Osteocyte (in vitro differentiated cells): ENCODE results near the gene MPZL2. TPM values are rescaled to one million over a fixed set of nuclear protein-coding genes. Genes with fewer than 3 reads are reported as not detected.

Experiments
- DNase-seq: peaks from one replicate; pipeline ENCODE4 v3.0.0; 2021; ENCODE audit warnings: mixed read lengths; ENCODE audit not compliant: unreplicated experiment; ENCODE audit errors: extremely low spot score
- H3K27ac Mint-ChIP-seq: one replicate; pipeline ENCODE4 v1.8.0; 2021; ENCODE audit warnings: mild to moderate bottlenecking, mixed read lengths; ENCODE audit not compliant: unreplicated experiment
- H3K27me3 Mint-ChIP-seq: one replicate; pipeline ENCODE4 v1.8.0; 2021; ENCODE audit warnings: mixed read lengths; ENCODE audit not compliant: unreplicated experiment
- H3K36me3 Mint-ChIP-seq: one replicate; pipeline ENCODE4 v1.8.0; 2021; ENCODE audit warnings: mixed read lengths; ENCODE audit not compliant: unreplicated experiment
- H3K4me1 Mint-ChIP-seq: one replicate; pipeline ENCODE4 v1.8.0; 2021; ENCODE audit warnings: mixed read lengths; ENCODE audit not compliant: unreplicated experiment
- H3K4me3 Mint-ChIP-seq: one replicate; pipeline ENCODE4 v1.8.0; 2021; ENCODE audit warnings: mild to moderate bottlenecking, moderate library complexity, mixed read lengths; ENCODE audit not compliant: unreplicated experiment
- H3K9me3 Mint-ChIP-seq: one replicate; pipeline ENCODE4 v1.8.0; 2021; ENCODE audit warnings: mixed read lengths; ENCODE audit not compliant: unreplicated experiment
- CTCF ChIP-seq: fragments of 200-600 bp; sonication (generic); IDR thresholded peaks from 2 replicates; pipeline ENCODE4 v1.5.0; 2021; ENCODE audit warnings: antibody characterized with exemption, mild to moderate bottlenecking, moderate library complexity
- total RNA-seq: library from RNA; stranded (reverse); gene quantifications from 2 replicates; pipeline ENCODE4 v1.2.1, GENCODE V29; 2021

The MPZL2 gene
- total RNA-seq, 1 donor from 2014 or later, result not detected

GRCh38 chr11:118265954-118266353 is 1.9 kb upstream of the MPZL2 start:
- no peak for DNase-seq
- Mint-ChIP-seq H3K27ac (no peak overlapping the region), H3K4me3 (no peak overlapping the region), H3K36me3 (no peaks in the 10 kb centered on the region), H3K4me1 (peaks cover 2% of the 10 kb centered on the region), H3K27me3 (peaks cover 84% of the 10 kb centered on the region), H3K9me3 (no peaks in the 10 kb centered on the region)
- no peak for TF ChIP-seq CTCF

GRCh38 chr11:118264569-118265465 is 720 bp upstream of the MPZL2 start:
- no peaks in the 10 kb centered on the region for H3K9me3 Mint-ChIP-seq
- H3K27ac Mint-ChIP-seq, result no peak overlapping the region
- no peak for TF ChIP-seq CTCF
- no peaks in the 10 kb centered on the region for H3K36me3 Mint-ChIP-seq
- H3K4me1 Mint-ChIP-seq, result peaks cover 2% of the 10 kb centered on the region
- H3K4me3 Mint-ChIP-seq, result no peak overlapping the region
- DNase-seq, result no peak
- peaks cover 76% of the 10 kb centered on the region for H3K27me3 Mint-ChIP-seq

GRCh38 chr11:118263112-118263511 is 985 bp downstream of the MPZL2 start:
- H3K27ac Mint-ChIP-seq, result no peak overlapping the region
- H3K4me3 Mint-ChIP-seq, result no peak overlapping the region
- H3K9me3 Mint-ChIP-seq, result no peaks in the 10 kb centered on the region
- no peak for TF ChIP-seq CTCF
- peaks cover 69% of the 10 kb centered on the region for H3K27me3 Mint-ChIP-seq
- no peaks in the 10 kb centered on the region for H3K36me3 Mint-ChIP-seq
- no peak for DNase-seq
- peaks cover 2% of the 10 kb centered on the region for H3K4me1 Mint-ChIP-seq

- no peak overlapping the region for H3K4me3 Mint-ChIP-seq
- no peaks in the 10 kb centered on the region for H3K9me3 Mint-ChIP-seq
- no peak for TF ChIP-seq CTCF
- no peaks in the 10 kb centered on the region for H3K36me3 Mint-ChIP-seq
- no peak for DNase-seq
- H3K27me3 Mint-ChIP-seq, result peaks cover 66% of the 10 kb centered on the region
- H3K27ac Mint-ChIP-seq, result no peak overlapping the region
- peaks cover 2% of the 10 kb centered on the region for H3K4me1 Mint-ChIP-seq
Measured at GRCh38 chr11:118260353-118260752, 3.7 kb downstream of the MPZL2 start.

- Mint-ChIP-seq H3K36me3 (no peaks in the 10 kb centered on the region), H3K9me3 (no peaks in the 10 kb centered on the region), H3K4me3 (no peak overlapping the region), H3K4me1 (peaks cover under 1% of the 10 kb centered on the region), H3K27ac (no peak overlapping the region), H3K27me3 (peaks cover 65% of the 10 kb centered on the region)
- DNase-seq, result no peak
- TF ChIP-seq CTCF, result no peak
Measured at GRCh38 chr11:118259138-118259537, 5.0 kb downstream of the MPZL2 start.
